ENCODE results near the gene NKX3-2. TPM values are rescaled to one million over a fixed set of nuclear protein-coding genes. Genes with fewer than 3 reads are reported as not detected.

The NKX3-2 gene
- total and polyA plus RNA-seq, 2 of the 8 experiments (the other 6 are each of a cell fraction or from before 2014, with no cell fraction given), result 0.13 TPM; not detected in 1

GRCh38 chr4:13546941-13547484 is 2.7 kb upstream of the NKX3-2 start (continued):
- peak; percentile 69 for TF ChIP-seq RNF2 (IDR thresholded peaks at IDR 0.05; ENCODE audit: borderline replicate concordance, low read depth, low read length, missing control alignments, poor library complexity, severe bottlenecking)
- TF ChIP-seq TBP (IDR thresholded peaks at IDR 0.05; ENCODE audit: low read depth, low read length), result no peak
- no peak for TF ChIP-seq TEAD4 (IDR thresholded peaks at IDR 0.05; ENCODE audit: low read depth, low read length)
- no peak for TF ChIP-seq RFX5 (IDR thresholded peaks at IDR 0.05; ENCODE audit: borderline replicate concordance, low read depth, low read length)
- peak; percentile 98; the same call in 1 of the 2 replicates for TF ChIP-seq SUZ12 (IDR thresholded peaks at IDR 0.05; ENCODE audit: low read length)
- TF ChIP-seq EZH2 (IDR thresholded peaks at IDR 0.05; ENCODE audit: low read depth, low read length, severe bottlenecking), result peak; percentile 99
- TF ChIP-seq NANOG (IDR thresholded peaks at IDR 0.05; ENCODE audit: insufficient read depth, low read depth, low read length, poor library complexity, severe bottlenecking), result no peak

All from H1 (cell line).